DND-41 (cell line): ENCODE results near the gene LGALSL.
"Not testable (repeated sequence)": the region's sequence is repeated elsewhere in the genome, so short reads cannot be mapped to it uniquely, and the experiment has no call there.

ENCODE experiments used
- ATAC-seq: fragments of 200-7000 bp; cut with Tn5 transposase; 3 replicates; pipeline ENCODE4 v1.9.1; 2021; ENCODE audit warnings: low read depth; ENCODE audit not compliant: insufficient read depth
- DNase-seq: peaks from one replicate; pipeline ENCODE4 v3.0.0-alpha.2; 2020
- H2AFZ ChIP-seq: 2 replicates; pipeline ENCODE4 v1.6.0; 2012; ENCODE audit warnings: low read depth, low read length
- H3K27ac ChIP-seq: 2 replicates; pipeline ENCODE4 v1.5.1; 2012; ENCODE audit warnings: low read length, inconsistent platforms
- H3K27me3 ChIP-seq: fragments of 200-600 bp; sonication (generic); 2 replicates; pipeline ENCODE4 v1.6.0; 2012; ENCODE audit warnings: low read length, mild to moderate bottlenecking, inconsistent platforms; ENCODE audit not compliant: insufficient read depth, poor library complexity
- H3K36me3 ChIP-seq: 2 replicates; pipeline ENCODE4 v1.5.1; 2012; ENCODE audit warnings: low read length, inconsistent platforms; ENCODE audit not compliant: insufficient read depth
- H3K4me1 ChIP-seq: 2 replicates; pipeline ENCODE4 v1.5.1; 2012; ENCODE audit warnings: mild to moderate bottlenecking, low read length; ENCODE audit not compliant: insufficient read depth
- H3K4me2 ChIP-seq: 2 replicates; pipeline ENCODE4 v1.6.0; 2012; ENCODE audit warnings: mild to moderate bottlenecking, moderate library complexity, low read length, inconsistent platforms; ENCODE audit not compliant: insufficient read depth
- H3K4me3 ChIP-seq, 2 experiments: fragments of 200-600 bp in 1 of 2; shearing (Covaris generic) in 1 of 2; 2 replicates each; pipeline ENCODE4 v1.5.1; 2012 to 2016; ENCODE audit warnings: inconsistent platforms in 2 of 2, low read length in 2 of 2, mild to moderate bottlenecking in 2 of 2, low read depth in 1 of 2, moderate library complexity in 1 of 2
- H3K79me2 ChIP-seq: 2 replicates; pipeline ENCODE4 v1.6.0; 2012; ENCODE audit warnings: low read length, inconsistent platforms; ENCODE audit not compliant: insufficient read depth
- H3K9ac ChIP-seq: 2 replicates; pipeline ENCODE4 v1.6.0; 2012; ENCODE audit warnings: low read depth, mild to moderate bottlenecking, inconsistent platforms, low read length, moderate library complexity
- H3K9me3 ChIP-seq: 2 replicates; pipeline ENCODE4 v1.5.1; 2012; ENCODE audit warnings: low read length, moderate library complexity, mild to moderate bottlenecking, inconsistent platforms; ENCODE audit not compliant: insufficient read depth, severe bottlenecking
- H4K20me1 ChIP-seq: 2 replicates; pipeline ENCODE4 v1.6.0; 2012; ENCODE audit warnings: low read length; ENCODE audit not compliant: insufficient read depth
- EZH2 ChIP-seq: IDR thresholded peaks from 3 replicates; pipeline ENCODE4 v1.6.1; 2012; ENCODE audit warnings: borderline replicate concordance, low read depth, mild to moderate bottlenecking, moderate library complexity, low read length, inconsistent platforms; ENCODE audit not compliant: severe bottlenecking
- TF ChIP-seq, protein P1 (sequence below): IDR thresholded peaks from 2 replicates; pipeline ENCODE4 v1.5.1; 2012; ENCODE audit warnings: borderline replicate concordance, low read length, moderate library complexity, mild to moderate bottlenecking; ENCODE audit not compliant: poor library complexity, severe bottlenecking; ENCODE audit errors: extremely low read depth

Gene LGALSL

DNA sequence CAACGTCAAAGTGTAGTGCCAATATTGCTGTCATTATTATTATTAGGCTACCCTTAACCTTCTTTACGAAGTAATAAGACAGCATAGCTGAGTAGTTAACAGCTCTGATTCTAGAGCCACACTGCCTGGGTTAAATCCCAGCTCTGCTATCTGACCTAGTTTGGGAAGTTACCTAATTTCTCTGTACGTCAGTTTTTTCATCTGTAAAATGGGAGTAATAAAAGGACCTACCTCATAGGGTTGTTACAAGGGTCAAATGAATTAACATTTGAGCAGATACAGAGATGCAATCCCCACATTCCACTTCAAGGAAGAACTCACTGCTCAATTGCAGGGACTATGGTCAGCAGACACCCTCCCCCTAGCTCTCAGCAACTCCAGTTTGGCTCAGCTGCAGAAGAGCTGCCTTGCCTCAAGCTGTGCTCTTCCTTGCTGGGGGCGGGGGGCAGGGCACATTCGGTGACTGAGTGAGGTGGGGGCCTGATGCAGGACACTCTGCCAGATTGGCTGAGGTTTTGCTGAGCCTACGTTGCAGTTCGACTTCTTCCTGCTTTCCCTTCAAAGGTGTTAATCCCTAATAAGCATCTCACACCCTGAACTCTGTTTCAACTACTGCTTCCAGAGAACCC lies 11.0 kb upstream of the LGALSL start:
- Histone ChIP-seq H3K27me3 (peaks cover 31% of the 10 kb centered on the region), H3K79me2 (no peaks in the 10 kb centered on the region)
- no peak for DNase-seq

DNA sequence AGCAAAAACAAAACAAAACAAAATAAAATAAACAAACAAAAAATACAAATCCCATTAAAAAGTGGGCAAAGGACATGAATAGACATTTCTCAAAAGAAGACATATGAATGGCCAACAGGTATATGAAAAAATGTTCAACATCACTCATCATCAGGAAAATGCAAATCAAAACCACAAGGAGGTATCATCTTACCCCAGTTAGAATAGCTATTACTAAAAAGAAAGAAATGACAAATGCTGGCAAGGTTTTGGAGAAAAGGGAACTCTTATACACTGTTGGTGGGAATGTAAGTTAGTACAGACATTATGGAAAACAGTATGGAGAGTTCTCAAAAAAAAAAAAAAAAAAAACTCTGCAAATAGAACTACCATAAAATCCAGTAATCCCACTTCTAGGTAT lies 8.0 kb upstream of the LGALSL start:
- H3K79me2 ChIP-seq, DNase-seq, H3K9me3 ChIP-seq, H3K4me3 ChIP-seq, H3K4me2 ChIP-seq, H4K20me1 ChIP-seq, H3K9ac ChIP-seq, ATAC-seq, H3K27ac ChIP-seq, H3K4me1 ChIP-seq, H2AFZ ChIP-seq, H3K36me3 ChIP-seq: not testable (repeated sequence)
- H3K27me3 ChIP-seq, result peaks cover 39% of the 10 kb centered on the region

More for the DNA sequence above, 11.0 kb upstream of the LGALSL start:
- H2AFZ ChIP-seq, result no peak overlapping the region
- TF ChIP-seq, protein P1, sequence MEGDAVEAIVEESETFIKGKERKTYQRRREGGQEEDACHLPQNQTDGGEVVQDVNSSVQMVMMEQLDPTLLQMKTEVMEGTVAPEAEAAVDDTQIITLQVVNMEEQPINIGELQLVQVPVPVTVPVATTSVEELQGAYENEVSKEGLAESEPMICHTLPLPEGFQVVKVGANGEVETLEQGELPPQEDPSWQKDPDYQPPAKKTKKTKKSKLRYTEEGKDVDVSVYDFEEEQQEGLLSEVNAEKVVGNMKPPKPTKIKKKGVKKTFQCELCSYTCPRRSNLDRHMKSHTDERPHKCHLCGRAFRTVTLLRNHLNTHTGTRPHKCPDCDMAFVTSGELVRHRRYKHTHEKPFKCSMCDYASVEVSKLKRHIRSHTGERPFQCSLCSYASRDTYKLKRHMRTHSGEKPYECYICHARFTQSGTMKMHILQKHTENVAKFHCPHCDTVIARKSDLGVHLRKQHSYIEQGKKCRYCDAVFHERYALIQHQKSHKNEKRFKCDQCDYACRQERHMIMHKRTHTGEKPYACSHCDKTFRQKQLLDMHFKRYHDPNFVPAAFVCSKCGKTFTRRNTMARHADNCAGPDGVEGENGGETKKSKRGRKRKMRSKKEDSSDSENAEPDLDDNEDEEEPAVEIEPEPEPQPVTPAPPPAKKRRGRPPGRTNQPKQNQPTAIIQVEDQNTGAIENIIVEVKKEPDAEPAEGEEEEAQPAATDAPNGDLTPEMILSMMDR, result no peak
- no peak for TF ChIP-seq EZH2
- no peaks in the 10 kb centered on the region for H4K20me1 ChIP-seq
- H3K9ac ChIP-seq, result no peak overlapping the region
- no peak overlapping the region for H3K4me2 ChIP-seq
- no peaks in the 10 kb centered on the region for H3K4me1 ChIP-seq
- no peaks in the 10 kb centered on the region for H3K36me3 ChIP-seq
- no peaks in the 10 kb centered on the region for H3K9me3 ChIP-seq
- no peak for ATAC-seq
- H3K4me3 ChIP-seq, result no peak overlapping the region
- no peak overlapping the region for H3K27ac ChIP-seq

DNA sequence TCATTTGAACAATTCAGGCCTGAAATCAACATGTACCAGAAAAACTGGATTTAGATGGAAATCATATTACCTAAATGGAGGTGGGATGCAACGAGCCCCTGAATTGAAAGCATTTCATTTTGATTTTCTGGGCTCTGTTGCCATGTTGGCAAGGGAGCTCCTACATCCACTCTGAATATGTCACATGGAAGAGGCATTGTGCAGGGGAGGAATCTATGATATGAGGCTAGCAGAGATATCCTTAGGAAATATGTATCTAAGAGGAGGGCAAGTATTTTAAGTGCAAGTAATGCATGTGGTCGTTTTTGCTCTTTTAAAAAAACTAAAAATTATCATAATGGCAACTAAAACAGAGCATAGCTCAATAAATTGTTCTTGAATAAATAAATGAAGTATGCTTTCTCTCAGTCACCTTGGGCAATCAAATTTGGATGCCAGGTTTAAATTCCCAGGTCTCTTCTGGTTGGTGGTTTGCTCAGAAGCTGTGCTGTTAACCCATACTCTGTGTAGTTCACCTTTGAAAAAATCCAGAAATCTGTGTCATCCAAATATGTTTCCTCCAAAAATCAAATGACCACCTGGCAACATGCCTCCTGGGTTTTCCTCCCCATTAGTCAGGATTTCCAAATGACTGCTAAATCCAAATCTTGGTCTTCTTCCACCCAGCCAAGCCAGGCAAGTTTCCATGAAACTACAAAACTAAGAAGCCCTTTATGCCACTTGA lies 6.5 kb upstream of the LGALSL start:
- H3K9ac ChIP-seq, result no peak overlapping the region
- no peak overlapping the region for H3K27ac ChIP-seq
- no peak overlapping the region for H3K4me3 ChIP-seq
- no peaks in the 10 kb centered on the region for H3K4me1 ChIP-seq
- TF ChIP-seq EZH2, result no peak
- TF ChIP-seq, protein P1, result no peak
- H3K27me3 ChIP-seq, result peaks cover 50% of the 10 kb centered on the region
- no peaks in the 10 kb centered on the region for H3K36me3 ChIP-seq
- no peak overlapping the region for H2AFZ ChIP-seq
- no peak for DNase-seq
- no peak for ATAC-seq
- H4K20me1 ChIP-seq, result no peaks in the 10 kb centered on the region
- H3K4me2 ChIP-seq, result no peak overlapping the region
- H3K79me2 ChIP-seq, result no peaks in the 10 kb centered on the region
- no peaks in the 10 kb centered on the region for H3K9me3 ChIP-seq

DNA sequence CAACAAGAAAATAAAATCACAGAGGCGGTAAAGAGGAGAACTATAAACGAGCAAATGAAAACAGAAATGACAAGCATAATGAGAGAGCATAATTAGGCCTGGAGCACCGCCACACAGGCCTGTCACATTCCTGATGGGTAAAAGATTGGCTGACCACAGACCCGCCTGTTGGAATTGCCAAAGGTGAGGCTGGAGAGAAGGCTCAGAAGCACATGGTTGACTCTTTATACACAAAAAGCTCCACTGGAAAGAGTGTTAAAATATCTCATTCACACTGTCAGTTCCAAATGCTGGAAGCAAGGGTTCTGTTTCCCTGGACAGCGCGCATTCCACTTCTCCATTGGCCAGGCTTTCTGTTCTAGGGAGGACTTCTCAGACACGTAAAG lies 5.9 kb upstream of the LGALSL start:
- H2AFZ ChIP-seq, result no peak overlapping the region
- no peaks in the 10 kb centered on the region for H3K79me2 ChIP-seq
- no peaks in the 10 kb centered on the region for H3K9me3 ChIP-seq
- no peaks in the 10 kb centered on the region for H4K20me1 ChIP-seq
- H3K27ac ChIP-seq, result no peak overlapping the region
- H3K9ac ChIP-seq, result no peak overlapping the region
- ATAC-seq (no peak), DNase-seq (no peak)
- no peak overlapping the region for H3K4me2 ChIP-seq
- no peak for TF ChIP-seq EZH2
- TF ChIP-seq, protein P1, result no peak
- H3K4me3 ChIP-seq, result no peak overlapping the region
- H3K4me1 ChIP-seq, result no peaks in the 10 kb centered on the region
- H3K36me3 ChIP-seq, result no peaks in the 10 kb centered on the region
- peaks cover 56% of the 10 kb centered on the region for H3K27me3 ChIP-seq
